Sigmoid colon (tissue), 7 donors: ENCODE measurements around the gene FOXS1. TPM values are rescaled to one million over a fixed set of nuclear protein-coding genes. Genes with fewer than 3 reads are reported as not detected.

Experiments
- DNase-seq: peaks from one replicate; pipeline ENCODE4 v3.0.0-alpha.2; 2019
- H3K27ac ChIP-seq, 4 donors: fragments of 200-600 bp; sonication (generic); one replicate each; pipeline ENCODE4 v1.5.1; 2016 to 2019; ENCODE audit warnings: mild to moderate bottlenecking in 1 of 4
- H3K27me3 ChIP-seq, 3 donors: fragments of 200-600 bp; sonication (generic); one replicate each; pipeline ENCODE4 v1.5.1; 2019; ENCODE audit warnings: mild to moderate bottlenecking in 1 of 3
- H3K36me3 ChIP-seq, 4 donors: fragments of 200-600 bp; sonication (generic); one replicate each; pipeline ENCODE4 v1.5.1; 2016 to 2019
- H3K4me1 ChIP-seq, 4 donors: fragments of 200-600 bp; sonication (generic); one replicate each; pipeline ENCODE4 v1.5.1; 2017 to 2019
- H3K4me3 ChIP-seq, 4 donors: fragments of 200-600 bp; sonication (generic); one replicate each; pipeline ENCODE4 v1.5.1; 2017 to 2019; ENCODE audit warnings: mild to moderate bottlenecking in 2 of 4, moderate library complexity in 1 of 4
- H3K9me3 ChIP-seq, 4 donors: fragments of 200-600 bp in 3 of 4; sonication (generic) in 3 of 4; one replicate each; pipeline versions ENCODE4 v1.5.1 to v1.6.1; 2013 to 2019
- EP300 ChIP-seq, 4 donors: sonication (generic); formaldehyde crosslinking; IDR thresholded peaks; one replicate each; pipeline ENCODE4 v1.6.1; 2017; ENCODE audit warnings: antibody characterized with exemption in 4 of 4
- POLR2A ChIP-seq, 2 donors: fragments of 450-650 bp; IDR thresholded peaks; one replicate each; pipeline ENCODE4 v1.6.1; 2016; ENCODE audit warnings: antibody characterized with exemption in 2 of 2, mild to moderate bottlenecking in 2 of 2, moderate library complexity in 2 of 2
- POLR2AphosphoS5 ChIP-seq, 4 donors: sonication (generic); formaldehyde crosslinking; IDR thresholded peaks; one replicate each; pipeline ENCODE4 v1.6.1; 2017; ENCODE audit warnings: antibody characterized with exemption in 4 of 4
- WGBS, 2 donors: extraction: QIAGEN DNeasy Blood & Tissue Kit; methylation state at CpG; one replicate each; pipeline ENCODE4 v1.1.7; 2013; 5-methylcytosine and 5-hydroxymethylcytosine counted together
- intact Hi-C: fragments of 100-400 bp; cut with DNase I; formaldehyde crosslinking; loops from one replicate; pipeline ENCODE4 v1.15.1; 2023
- polyA plus RNA-seq, 3 donors: library from polyadenylated mRNA; stranded (reverse); fragments of 200-250 nt; gene quantifications; one replicate each; pipeline ENCODE4 v1.2.3, GENCODE V29; 2013
- total RNA-seq, 4 donors: library from RNA; depleted of rRNA; stranded (reverse); fragments of >200 nt; gene quantifications; one replicate each; pipeline ENCODE4 v1.1.0, GENCODE V29; 2016
- TF ChIP-seq, protein P1 (sequence below), 4 experiments: fragments of 450-650 bp in 3 of 4; fragments of 200-600 bp in 1 of 4; IDR thresholded peaks; one replicate each; pipeline ENCODE4 v1.5.1; 2016 to 2019; ENCODE audit warnings: antibody characterized with exemption in 4 of 4, mild to moderate bottlenecking in 3 of 4, moderate library complexity in 2 of 4
- donor health status: healthy with polysubstance abuse.
- donor health status: Bipolar disorder and iron deficiency.
- donor health status: healthy.

The FOXS1 gene
- total and polyA plus RNA-seq, 7 donors: 0.60 to 0.66 TPM; not detected in 5

DNA sequence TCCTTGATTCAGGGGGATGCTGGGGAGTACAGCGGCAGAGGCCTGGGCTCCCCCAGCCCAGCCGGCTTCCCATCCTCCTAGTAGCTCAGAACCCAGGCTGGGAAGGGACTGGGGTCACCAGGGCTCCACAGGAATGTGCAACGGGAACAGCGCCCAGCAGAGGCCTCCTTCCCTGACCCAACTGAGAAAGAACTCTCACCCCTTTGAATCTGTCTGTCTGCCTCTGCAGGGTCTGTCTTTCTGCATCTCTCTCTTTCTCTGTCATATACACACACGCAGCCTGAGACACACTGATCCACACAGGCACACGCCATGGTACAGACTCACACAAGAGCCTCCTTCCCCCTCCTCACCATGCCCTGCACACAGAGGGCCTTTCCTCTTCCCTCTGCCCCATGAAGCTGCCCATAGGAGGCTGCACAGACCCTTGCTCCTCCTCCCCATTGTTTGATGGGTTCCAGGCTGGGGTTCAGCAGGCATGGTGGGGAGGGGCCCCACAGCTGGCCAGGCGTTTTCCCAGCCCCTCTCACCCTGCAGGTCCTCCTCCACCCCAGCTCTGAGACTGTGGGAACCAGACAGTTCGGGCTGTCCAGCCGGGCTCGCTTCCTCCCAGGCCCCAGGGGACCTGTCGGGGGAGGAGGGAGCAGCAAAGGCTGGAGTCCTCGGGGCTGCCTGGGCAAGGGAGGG, 2.8 kb downstream of the FOXS1 start:
- Histone ChIP-seq H3K4me3 (no peak overlapping the region), H3K27me3 (no peaks in the 10 kb centered on the region), H3K36me3 (no peaks in the 10 kb centered on the region), H3K4me1 (no peaks in the 10 kb centered on the region), H3K27ac (peak overlapping the region in 1 of 4 donors; percentile 23), H3K9me3 (no peaks in the 10 kb centered on the region)
- no peak for TF ChIP-seq POLR2AphosphoS5 (IDR thresholded peaks at IDR 0.05)
- TF ChIP-seq, protein P1, sequence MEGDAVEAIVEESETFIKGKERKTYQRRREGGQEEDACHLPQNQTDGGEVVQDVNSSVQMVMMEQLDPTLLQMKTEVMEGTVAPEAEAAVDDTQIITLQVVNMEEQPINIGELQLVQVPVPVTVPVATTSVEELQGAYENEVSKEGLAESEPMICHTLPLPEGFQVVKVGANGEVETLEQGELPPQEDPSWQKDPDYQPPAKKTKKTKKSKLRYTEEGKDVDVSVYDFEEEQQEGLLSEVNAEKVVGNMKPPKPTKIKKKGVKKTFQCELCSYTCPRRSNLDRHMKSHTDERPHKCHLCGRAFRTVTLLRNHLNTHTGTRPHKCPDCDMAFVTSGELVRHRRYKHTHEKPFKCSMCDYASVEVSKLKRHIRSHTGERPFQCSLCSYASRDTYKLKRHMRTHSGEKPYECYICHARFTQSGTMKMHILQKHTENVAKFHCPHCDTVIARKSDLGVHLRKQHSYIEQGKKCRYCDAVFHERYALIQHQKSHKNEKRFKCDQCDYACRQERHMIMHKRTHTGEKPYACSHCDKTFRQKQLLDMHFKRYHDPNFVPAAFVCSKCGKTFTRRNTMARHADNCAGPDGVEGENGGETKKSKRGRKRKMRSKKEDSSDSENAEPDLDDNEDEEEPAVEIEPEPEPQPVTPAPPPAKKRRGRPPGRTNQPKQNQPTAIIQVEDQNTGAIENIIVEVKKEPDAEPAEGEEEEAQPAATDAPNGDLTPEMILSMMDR (IDR thresholded peaks at IDR 0.05): no peak
- no peak for TF ChIP-seq EP300 (IDR thresholded peaks at IDR 0.05)
- no peak for TF ChIP-seq POLR2A (IDR thresholded peaks at IDR 0.05)
- DNase-seq: peak; percentile 56
- intact Hi-C loops: no loop called here
- WGBS, 2 donors: 66 to 75% methylated on average over 12 of the region's 12 CpGs

DNA sequence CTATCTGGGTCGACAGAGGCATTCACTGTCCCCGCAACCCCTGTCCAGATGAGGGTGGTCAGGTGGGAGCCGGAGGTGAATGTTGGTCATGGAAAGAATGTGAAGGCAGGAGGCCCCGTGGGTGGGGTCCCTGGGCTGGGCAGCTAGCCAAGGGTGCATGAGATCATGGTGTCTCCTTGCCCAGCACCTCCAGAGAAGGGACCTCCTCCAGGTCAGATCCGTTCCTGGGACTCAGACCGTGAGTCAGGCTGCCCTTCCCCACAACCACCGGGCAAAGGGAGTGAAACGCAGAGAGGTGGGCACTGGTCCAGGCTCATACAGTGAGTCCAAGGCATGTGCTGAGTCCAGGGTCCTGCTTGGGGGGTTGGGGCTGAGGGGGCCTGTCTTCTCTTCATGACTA, 3.5 kb downstream of the FOXS1 start:
- 45 to 58% methylated on average over 8 of the region's 8 CpGs for WGBS, 2 donors
- no peak for TF ChIP-seq EP300 (IDR thresholded peaks at IDR 0.05)
- Histone ChIP-seq H3K36me3 (no peaks in the 10 kb centered on the region), H3K27me3 (no peaks in the 10 kb centered on the region), H3K9me3 (no peaks in the 10 kb centered on the region), H3K4me3 (no peak overlapping the region), H3K4me1 (peaks cover 0 to 1% (median 0%) of the 10 kb centered on the region in 4 donors), H3K27ac (peak overlapping the region in 1 of 4 donors; percentile 23)
- intact Hi-C loops: no loop called here
- peak; percentile 60 for DNase-seq

DNA sequence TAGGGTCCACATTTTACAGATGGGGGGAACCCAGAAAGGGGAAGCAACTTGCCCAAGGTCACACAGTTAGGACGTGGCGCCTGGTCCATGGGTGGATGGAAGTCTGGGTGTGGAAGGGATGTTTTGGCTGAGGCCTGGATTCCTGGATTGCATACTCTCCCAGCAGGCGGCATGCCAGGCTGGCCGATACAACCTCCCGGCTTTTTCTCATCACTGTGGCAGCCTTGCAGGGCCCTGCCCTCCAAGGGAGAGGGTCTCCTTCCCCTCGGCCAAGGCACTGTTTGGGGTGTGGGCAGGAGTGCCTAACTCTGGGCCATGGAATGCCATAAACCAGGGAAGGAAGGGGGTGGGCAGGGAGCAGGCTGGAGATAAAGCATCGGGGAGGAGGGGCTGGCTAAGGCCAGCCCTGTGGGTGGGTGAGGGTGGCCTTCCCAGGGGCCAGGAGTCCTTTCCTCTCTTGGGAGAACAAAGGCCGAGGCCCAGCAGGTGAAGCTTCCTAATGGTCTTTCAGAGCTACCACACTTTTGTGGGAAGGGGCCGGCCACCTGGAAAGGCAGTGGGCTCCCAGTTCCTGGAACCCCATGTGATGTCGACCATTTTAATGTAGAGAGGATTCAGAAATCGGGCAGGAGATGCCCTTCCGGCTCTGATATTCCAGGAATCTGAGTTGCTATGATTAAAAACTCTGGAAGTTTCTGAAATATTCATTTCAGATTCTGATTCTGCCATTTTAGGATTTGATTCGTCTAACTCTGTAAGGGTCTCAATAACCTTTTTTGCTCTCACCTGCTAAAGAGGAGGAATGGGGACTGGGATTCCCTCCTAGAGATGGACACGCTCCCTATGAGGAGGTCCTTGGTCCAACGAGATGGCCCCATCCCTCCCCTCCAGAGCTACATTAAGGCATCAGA, 4.2 kb downstream of the FOXS1 start:
- H3K27me3 ChIP-seq: no peaks in the 10 kb centered on the region
- 74 to 79% methylated on average over 15 of the region's 15 CpGs for WGBS, 2 donors

DNA sequence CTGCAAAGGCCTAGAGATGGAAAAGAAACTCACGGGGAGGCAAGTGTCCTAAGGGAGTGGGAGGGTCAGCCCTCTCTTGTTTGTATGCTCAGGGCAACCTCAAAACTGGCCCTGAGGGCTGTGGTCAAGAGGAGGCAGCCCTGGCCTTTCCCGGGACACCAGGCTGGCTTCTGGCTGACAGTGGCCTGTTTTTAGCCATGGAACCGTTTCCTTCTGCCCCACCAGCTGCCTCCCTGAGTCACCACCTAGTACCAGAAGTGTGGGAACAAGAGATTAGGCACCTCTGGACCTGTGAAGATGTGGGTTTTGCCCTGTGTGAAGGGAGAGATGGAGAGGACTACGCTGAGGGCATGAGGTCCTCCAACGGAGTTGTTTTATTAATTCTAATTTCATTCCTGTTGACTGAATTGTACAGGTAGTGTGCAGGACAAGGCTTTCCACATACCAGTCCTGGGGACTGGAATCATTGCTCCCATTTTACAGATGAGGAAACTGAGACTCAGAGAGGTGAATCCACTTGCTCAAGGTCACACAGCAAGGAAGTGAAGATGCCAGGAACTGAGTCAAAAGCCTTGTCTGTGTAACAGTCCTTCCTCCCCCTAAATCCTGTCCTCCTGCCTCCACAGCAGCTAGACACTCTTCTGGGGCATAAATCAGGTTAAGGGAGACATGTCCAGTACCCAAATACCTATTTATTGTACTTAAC, 5.5 kb downstream of the FOXS1 start:
- H3K27me3 ChIP-seq: no peaks in the 10 kb centered on the region
- intact Hi-C loops: no loop called here
- no peaks in the 10 kb centered on the region for H3K36me3 ChIP-seq
- WGBS, 2 donors: 69 to 79% methylated on average over 5 of the region's 5 CpGs
- H3K27ac ChIP-seq: no peak overlapping the region
- TF ChIP-seq POLR2A (IDR thresholded peaks at IDR 0.05): no peak
- no peak for TF ChIP-seq POLR2AphosphoS5 (IDR thresholded peaks at IDR 0.05)
- TF ChIP-seq, protein P1 (IDR thresholded peaks at IDR 0.05): no peak
- no peak for TF ChIP-seq EP300 (IDR thresholded peaks at IDR 0.05)
- no peak overlapping the region for H3K4me3 ChIP-seq
- H3K9me3 ChIP-seq: no peaks in the 10 kb centered on the region
- DNase-seq: no peak
- H3K4me1 ChIP-seq: peaks cover 0 to 17% (median 12%) of the 10 kb centered on the region in 4 donors

More for the DNA sequence above, 4.2 kb downstream of the FOXS1 start:
- Histone ChIP-seq H3K4me1 (peaks cover 0 to 9% (median 7%) of the 10 kb centered on the region in 4 donors), H3K27ac (peak overlapping the region in 1 of 4 donors; percentile 20), H3K4me3 (no peak overlapping the region), H3K9me3 (no peaks in the 10 kb centered on the region), H3K36me3 (no peaks in the 10 kb centered on the region)
- intact Hi-C loops: no loop called here
- TF ChIP-seq, protein P1 (IDR thresholded peaks at IDR 0.05): no peak
- TF ChIP-seq EP300 (IDR thresholded peaks at IDR 0.05): no peak
- no peak for TF ChIP-seq POLR2AphosphoS5 (IDR thresholded peaks at IDR 0.05)
- TF ChIP-seq POLR2A (IDR thresholded peaks at IDR 0.05): no peak
- peak; percentile 46 for DNase-seq
